Dermis microvascular lymphatic vessel endothelial cell (primary cell): ENCODE data around the gene GNRHR. TPM values are rescaled to one million over a fixed set of nuclear protein-coding genes. Genes with fewer than 3 reads are reported as not detected.
A peak's percentile ranks its signal among the peaks of the same experiment; 100 is the strongest.
"Not testable (repeated sequence)": the region's sequence is repeated elsewhere in the genome, so short reads cannot be mapped to it uniquely, and the experiment has no call there.

Experiments
- DNase-seq, 2 donors: peaks; one replicate each; pipeline versions ENCODE4 v3.0.0 to v3.0.0-alpha.2; 2010; ENCODE audit warnings: low read depth in 2 of 2
- total RNA-seq: library from RNA; depleted of rRNA; stranded (reverse); fragments of >200 nt; gene quantifications from 2 replicates; pipeline ENCODE4 v1.2.1, GENCODE V29; 2014

Gene GNRHR, protein sequence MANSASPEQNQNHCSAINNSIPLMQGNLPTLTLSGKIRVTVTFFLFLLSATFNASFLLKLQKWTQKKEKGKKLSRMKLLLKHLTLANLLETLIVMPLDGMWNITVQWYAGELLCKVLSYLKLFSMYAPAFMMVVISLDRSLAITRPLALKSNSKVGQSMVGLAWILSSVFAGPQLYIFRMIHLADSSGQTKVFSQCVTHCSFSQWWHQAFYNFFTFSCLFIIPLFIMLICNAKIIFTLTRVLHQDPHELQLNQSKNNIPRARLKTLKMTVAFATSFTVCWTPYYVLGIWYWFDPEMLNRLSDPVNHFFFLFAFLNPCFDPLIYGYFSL
- not detected in 2 replicates for total RNA-seq

DNA sequence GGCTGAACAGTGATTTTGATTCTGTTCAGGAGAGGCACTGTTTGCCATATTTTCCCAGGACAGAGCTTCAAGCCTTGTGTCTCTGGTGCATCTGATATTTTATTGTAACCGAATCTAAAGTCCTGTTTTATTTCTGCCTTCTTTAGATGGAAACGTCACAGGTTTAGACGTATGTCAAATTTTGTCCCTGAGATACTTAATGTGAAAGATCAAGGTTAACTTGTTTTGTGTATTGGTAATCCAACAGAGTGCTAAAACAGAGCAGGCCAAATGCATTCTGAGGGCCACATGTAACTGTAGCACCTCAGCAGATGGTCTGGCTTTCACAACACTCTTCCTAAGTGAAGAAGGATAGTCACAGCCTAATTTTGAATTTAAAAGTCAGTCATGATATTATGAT lies at the start of gene GNRHR:
Gene GNRHR, minus strand, starts transcription at position 101 of the 400 bp plus-strand sequence. Its CDS starts 53 bp downstream, at position 48.
- no peak for DNase-seq

DNA sequence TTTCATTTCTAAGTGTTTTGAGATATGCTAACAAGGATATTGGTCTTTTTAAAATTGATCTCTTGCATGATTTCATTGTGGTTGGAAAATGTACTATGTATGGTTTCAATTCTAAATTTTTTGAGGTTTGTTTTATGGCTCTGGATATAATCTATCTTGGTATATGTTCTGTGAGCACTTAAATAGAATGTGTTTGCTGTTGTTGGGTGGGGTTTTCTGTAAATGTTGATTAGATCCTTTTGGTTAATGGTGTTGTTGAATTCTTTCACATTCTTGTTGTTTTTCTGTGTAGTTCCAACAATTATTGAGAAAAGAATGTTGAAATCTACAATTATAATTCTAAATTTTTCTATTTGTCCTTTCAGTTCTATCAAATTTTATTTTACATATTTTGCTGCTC lies 42.6 kb upstream of the GNRHR start:
- no peak for DNase-seq

DNA sequence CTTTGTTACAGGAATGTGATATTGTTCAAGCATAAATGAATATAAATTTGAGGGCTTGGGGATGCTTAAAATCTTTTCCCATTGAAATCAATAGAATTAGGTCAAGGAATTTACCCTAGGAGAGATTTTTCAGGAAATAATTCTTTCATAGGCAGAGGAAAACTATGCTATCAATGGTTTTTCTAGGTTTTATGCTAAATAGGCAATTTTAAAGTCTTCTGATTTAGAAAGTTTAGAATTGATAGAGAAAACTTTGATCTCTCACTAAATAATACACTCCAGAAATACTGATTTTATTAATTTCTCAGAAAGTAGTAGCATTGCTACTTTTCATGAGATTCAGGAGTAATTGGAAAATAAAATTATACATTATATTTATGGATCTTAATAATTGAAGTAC lies 36.5 kb upstream of the GNRHR start:
- DNase-seq: no peak

DNA sequence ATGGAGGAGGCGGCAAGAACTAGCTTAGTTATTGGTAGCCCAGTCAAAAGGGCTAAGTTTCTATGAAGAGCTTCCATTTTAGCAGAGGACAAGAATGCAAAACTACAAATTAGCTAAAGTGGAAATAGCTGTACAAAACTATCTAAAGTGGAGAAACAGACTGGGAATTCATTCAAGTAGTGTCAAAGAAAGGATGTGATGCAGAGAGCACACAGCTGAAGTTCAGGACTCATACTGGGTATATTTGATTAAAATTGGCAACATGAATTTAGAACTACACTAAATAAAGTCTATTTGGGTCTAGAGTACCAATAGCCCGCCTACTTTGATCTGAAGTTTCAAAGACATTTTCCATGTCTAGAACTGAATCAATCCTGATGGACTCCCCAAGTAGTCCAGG lies 33.1 kb upstream of the GNRHR start:
- no peak for DNase-seq

- no peak for DNase-seq
Observed at GRCh38 chr4:67785528-67785927, 31.3 kb upstream of the GNRHR start.

DNA sequence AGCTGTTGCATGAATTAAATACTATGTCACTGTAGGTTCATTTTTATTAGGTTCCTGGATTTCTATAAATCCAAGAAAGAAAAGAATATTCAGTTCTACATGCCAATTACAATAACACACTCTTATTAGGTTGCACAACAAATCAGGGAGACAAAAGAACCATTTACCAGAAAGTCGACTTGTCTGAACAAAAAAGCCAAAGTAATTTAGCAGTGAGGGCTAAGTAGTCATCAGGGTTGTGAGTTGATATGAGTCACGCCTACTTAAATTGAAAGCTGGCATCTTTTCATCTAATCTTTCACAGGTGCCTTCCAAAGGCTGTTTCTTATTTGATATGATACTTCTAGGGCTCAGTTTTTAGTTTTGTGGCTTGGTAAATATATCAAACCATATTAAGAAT lies 25.4 kb upstream of the GNRHR start:
- no peak for DNase-seq

GRCh38 chr4:67776746-67777145 lies 22.6 kb upstream of the GNRHR start:
- DNase-seq: no peak

DNA sequence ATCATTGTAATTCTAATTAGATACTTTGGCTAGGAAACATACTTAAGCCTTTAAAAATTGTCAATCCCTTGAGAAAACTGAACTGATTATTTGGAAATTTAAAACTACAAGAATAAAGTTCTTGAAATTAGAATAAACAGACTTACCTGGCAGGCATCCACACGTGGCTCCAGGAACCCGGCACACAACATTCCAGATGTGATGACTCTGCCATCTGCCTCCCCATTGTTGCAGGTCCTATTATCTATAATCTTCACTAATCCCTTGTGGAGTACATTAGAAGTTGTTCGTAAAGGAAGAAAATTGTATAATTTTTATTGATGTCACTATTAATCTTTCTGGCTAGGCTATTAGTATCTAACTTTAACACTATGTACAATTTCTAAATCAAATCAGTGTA lies 16.2 kb upstream of the GNRHR start:
- no peak for DNase-seq

DNA sequence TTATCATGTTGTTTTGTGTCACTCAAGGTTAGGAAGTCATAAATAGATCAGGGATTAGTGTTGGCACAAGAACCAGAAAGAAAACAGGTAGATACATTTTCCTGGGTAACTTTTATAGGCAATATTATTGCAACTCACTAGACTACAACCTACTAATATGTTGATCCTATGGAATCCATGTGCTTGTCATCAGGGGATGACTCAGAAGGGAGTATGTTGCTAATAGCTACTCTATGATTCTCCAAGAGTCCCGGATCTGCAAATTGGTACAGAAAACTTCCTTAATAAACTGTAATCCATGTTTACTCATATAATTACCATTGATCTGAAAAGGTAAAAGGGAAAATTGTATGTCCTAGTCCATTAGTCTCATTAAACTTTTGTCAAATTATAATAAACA lies 11.7 kb upstream of the GNRHR start:
- DNase-seq: no peak

GRCh38 chr4:67765401-67765800 lies 11.2 kb upstream of the GNRHR start:
- DNase-seq: no peak

DNA sequence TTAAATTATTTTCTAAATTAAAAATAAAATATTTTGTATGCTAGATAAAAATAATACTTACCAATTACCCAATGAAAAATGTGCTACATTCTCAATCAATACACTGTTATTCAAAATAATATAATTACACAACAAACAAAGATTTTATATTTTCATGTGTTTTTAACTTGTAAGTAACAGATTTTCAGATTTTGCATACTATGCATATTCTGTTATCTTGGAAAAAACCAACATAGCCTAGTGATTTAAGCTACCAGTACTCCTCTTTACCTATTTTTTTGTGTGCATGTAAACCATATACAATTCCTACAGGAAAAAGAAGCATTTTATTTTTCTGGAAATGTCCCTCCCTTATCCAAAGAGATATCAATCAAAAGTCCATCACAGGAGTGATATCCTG lies 10.0 kb upstream of the GNRHR start:
- no peak for DNase-seq

- no peak for DNase-seq
Observed at GRCh38 chr4:67762086-67762485, 7.9 kb upstream of the GNRHR start.

DNA sequence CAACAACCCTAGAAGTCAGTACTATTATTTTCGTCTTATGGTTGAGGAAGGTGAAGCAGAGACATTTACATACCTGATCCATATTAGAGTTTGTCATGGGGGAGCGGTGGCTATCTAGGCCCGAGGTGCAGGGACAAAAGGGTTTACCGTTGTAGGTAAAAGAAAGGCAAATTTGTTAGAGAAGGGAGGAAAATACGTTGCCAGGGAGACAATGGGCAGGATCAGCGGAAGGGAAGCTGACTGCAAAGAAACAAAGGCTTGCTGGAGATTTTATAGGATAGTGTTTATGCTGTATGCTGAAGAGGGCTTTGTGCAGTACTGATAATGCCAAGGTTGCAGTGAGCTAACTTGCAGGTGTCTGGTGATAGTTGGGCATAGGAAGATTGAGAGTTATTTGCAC lies 2.8 kb upstream of the GNRHR start:
- not testable (repeated sequence) for DNase-seq

DNA sequence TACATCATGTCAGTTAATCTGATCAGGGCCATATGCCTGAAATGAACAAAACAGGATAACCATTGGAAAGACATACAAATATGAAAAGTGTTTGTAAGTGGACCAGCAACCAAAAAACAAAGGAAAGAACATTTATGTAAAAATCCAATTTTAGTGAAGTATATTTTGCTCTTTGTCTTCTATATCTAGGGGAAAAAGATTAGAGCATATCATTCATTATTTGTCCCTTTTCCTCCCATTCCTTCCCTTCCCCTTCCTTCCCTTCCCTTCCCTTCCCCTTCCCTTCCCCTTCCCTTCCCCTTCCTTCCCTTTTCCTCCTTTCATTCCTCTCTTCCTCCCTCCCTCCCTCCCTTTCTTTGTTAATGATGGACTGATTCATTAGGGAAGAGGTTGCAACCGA lies 1.8 kb upstream of the GNRHR start:
- DNase-seq: no peak

- no peak for DNase-seq
Observed at GRCh38 chr4:67751260-67751659, 2.9 kb downstream of the GNRHR start.

GRCh38 chr4:67750691-67751090 lies 3.5 kb downstream of the GNRHR start:
- DNase-seq: no peak

GRCh38 chr4:67749286-67749685 lies 4.9 kb downstream of the GNRHR start:
- DNase-seq: no peak

DNA sequence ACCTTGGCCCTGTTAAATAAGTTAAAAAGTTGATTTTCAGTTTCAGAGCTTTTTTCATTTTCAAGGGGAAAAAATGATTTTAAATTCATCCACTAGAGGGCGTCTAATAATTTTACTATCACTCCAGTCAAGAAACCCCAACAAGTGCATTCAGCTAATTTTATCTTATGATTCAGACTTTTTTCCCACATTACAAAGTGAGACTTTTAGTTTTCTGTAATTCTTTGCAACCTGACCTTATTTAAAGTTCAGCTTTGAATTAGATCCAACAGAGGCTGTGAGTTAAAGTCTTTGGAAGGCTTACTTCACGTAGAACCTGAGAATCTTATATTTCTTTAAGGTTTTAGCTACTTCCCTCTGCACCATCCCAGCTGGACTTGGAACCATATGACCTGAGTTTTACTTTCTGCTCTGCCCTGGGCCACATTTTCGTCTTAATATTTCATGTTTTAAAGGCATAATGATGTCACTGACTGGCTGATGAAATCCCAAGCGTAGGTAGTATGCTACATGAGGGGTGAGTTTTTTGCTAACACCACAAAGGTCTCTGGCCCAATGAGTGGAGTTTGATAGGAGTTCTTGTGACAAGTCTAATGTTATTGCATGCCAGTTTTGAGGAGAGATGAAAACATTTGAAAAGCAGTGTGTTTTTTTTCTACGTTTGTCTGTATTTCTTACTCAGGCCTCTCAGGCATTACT lies 7.2 kb downstream of the GNRHR start:
- peak; percentile 29 to 39 for DNase-seq

DNA sequence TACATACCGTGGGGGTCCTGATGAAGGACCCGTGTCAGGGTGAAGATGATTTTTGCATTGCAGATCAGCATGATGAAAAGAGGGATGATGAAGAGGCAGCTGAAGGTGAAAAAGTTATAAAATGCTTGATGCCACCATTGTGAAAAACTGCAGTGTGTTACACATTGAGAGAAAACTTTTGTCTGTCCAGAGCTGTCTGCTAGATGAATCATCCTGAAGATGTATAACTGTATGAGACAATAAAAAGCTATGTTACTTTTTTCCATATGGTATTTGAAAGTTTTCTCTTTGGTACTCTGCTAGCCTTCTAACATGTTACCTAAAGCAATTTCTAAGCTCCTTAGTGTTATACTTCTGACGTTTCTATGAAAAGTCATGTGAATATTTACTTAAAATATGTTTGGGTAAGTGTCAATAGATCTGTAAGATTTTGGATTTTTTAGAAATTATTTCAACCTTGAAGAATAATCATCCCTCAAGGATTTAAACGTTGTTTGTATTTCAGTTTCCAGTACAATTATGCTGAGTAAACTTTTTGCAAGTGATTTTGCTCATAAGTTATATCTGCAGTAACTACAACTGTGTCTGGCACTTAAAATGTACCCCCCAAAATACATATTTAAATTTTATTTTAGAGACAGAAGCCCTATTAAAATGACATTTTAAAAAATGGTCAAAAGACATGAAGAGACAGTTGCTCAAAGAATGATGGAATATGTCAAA lies 9.5 kb downstream of the GNRHR start:
- DNase-seq: no peak

- no peak for DNase-seq
Observed at GRCh38 chr4:67743194-67743593, 11.0 kb downstream of the GNRHR start.

DNA sequence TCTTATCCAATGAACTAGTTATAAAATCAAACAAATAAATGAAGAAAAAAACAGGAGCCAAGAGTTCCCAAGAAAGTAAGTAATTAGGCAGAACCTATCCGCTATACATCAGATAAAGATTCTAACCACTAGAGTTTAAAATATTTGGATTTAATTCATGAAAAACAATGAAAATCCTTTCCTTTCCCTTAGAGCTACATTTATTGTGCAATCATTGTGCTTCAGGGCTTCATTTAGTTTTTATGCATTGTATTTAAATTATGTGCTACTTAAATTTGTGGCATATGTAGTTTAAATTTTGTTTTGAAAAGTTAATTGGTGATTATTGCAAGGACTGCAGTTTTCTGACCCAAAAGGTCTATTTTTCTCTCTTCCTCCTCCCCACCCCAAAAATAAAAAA lies 17.9 kb downstream of the GNRHR start:
- no peak for DNase-seq

DNA sequence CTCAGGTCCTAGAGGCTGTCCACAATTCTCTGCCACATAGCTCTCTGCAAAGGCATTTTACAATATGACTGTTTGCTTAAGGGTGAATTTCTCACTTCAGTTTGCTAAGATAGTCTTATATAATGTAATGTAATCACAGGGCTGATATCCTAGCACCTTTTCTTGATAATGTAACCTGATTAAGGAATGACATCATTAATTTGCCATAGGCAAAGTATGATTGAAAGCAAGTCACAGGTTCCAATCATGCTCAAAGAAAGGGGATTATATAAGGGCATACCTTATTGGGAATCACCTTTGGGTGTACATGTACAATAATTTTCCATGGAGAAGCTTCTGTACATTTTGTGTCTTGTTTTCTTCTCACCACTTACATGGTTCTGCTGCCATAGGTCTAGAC lies 18.9 kb downstream of the GNRHR start:
- DNase-seq: no peak

GRCh38 chr4:67730511-67730910 lies 23.7 kb downstream of the GNRHR start:
- DNase-seq: not testable (repeated sequence)
